ENCODE results near the gene TLE3. TPM values are rescaled to one million over a fixed set of nuclear protein-coding genes. Genes with fewer than 3 reads are reported as not detected.

Gene TLE3
- total and polyA plus RNA-seq, 2 experiments from 2014 or later: 21.2 to 45.9 TPM

DNA sequence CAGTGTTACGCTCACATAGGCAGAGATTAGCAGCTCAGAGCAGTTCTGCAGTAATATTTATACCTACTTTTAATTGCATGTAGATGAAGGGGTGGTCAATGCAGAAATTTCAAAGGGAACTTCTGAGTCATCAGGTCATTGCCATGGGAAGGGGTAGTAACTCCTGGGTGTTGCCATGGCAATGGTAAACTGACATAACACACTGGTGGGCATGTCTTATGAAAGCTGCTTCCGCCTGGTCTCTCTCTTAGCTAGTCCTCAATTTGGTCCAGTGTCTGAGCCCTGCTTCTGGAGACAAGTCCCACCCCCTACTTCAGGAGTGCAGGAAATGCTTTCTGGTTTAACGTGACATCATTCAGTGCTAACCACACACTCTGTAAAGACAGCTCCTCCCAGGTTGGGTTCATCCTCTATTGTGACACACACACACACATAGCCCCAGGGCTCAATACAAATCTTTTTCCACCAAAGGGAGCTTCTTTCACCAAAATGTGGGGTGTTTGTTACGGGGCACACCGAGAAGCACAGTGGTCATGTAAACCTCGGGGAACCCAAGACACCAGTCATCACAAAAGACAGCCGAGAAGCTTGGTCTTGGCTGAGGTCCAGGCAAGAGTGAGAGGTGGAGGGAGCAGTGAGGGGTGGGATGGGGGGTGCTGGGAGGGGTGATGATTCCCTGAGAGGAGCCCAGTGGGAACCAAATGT lies 74.5 kb downstream of the TLE3 start:
- no peak overlapping the region for H3K27ac ChIP-seq
- TF ChIP-seq EZH2phosphoT487 (IDR thresholded peaks at IDR 0.05; ENCODE audit: low read depth, severe bottlenecking, unreplicated experiment) (no peak), EZH2 (IDR thresholded peaks at IDR 0.05; ENCODE audit: borderline replicate concordance) (no peak)
- TF ChIP-seq, protein P1, sequence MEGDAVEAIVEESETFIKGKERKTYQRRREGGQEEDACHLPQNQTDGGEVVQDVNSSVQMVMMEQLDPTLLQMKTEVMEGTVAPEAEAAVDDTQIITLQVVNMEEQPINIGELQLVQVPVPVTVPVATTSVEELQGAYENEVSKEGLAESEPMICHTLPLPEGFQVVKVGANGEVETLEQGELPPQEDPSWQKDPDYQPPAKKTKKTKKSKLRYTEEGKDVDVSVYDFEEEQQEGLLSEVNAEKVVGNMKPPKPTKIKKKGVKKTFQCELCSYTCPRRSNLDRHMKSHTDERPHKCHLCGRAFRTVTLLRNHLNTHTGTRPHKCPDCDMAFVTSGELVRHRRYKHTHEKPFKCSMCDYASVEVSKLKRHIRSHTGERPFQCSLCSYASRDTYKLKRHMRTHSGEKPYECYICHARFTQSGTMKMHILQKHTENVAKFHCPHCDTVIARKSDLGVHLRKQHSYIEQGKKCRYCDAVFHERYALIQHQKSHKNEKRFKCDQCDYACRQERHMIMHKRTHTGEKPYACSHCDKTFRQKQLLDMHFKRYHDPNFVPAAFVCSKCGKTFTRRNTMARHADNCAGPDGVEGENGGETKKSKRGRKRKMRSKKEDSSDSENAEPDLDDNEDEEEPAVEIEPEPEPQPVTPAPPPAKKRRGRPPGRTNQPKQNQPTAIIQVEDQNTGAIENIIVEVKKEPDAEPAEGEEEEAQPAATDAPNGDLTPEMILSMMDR (IDR thresholded peaks at IDR 0.05; ENCODE audit: poor library complexity): no peak
- H3K4me1 ChIP-seq (ENCODE audit: insufficient read depth): peaks cover 9% of the 10 kb centered on the region
- no peaks in the 10 kb centered on the region for H3K27me3 ChIP-seq
- no peak overlapping the region for H3K4me3 ChIP-seq
- H3K9me3 ChIP-seq (ENCODE audit: low read depth): no peaks in the 10 kb centered on the region
- WGBS (ENCODE audit: low lambda C conversion rate, missing lambda C conversion rate): 83% methylated on average over 7 of the region's 7 CpGs
- H3K79me2 ChIP-seq: no peaks in the 10 kb centered on the region
- DNase-seq (ENCODE audit: low spot score): peak; percentile 22
- H3K9me2 ChIP-seq (replicated peaks; ENCODE audit: insufficient read depth): no peaks in the 10 kb centered on the region
- no peaks in the 10 kb centered on the region for H4K20me1 ChIP-seq (ENCODE audit: insufficient read depth, poor library complexity, severe bottlenecking)
- peak overlapping the region; percentile 29 for H3K4me2 ChIP-seq
- H2AFZ ChIP-seq: no peak overlapping the region
- H3K36me3 ChIP-seq (replicated peaks; ENCODE audit: insufficient read depth, low read depth): no peaks in the 10 kb centered on the region

DNA sequence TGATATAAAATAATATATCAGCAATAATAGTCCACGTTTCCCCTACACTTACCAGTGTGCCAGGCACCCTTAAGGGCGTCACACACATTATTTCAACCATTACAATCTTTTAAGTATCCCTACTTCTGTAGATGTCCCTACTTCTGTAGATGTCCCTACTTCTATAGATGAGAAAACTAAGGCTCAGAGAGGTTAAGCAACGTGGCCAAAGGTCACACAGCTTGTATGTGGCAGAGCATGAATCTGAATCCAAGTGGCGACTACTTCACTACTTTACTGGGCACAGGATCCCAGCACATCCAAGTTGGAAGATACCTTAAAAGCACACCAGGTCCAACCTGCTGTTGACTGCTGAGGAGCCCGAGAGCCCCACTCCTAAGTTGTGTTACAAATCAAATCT lies 77.5 kb downstream of the TLE3 start:
- no peaks in the 10 kb centered on the region for H3K27me3 ChIP-seq
- H3K9me2 ChIP-seq (replicated peaks; ENCODE audit: insufficient read depth): no peaks in the 10 kb centered on the region
- no peak for DNase-seq (ENCODE audit: low spot score)
- no peaks in the 10 kb centered on the region for H3K36me3 ChIP-seq (replicated peaks; ENCODE audit: insufficient read depth, low read depth)
- H3K4me3 ChIP-seq: no peak overlapping the region
- H3K4me2 ChIP-seq: no peak overlapping the region
- H3K9me3 ChIP-seq (ENCODE audit: low read depth): no peaks in the 10 kb centered on the region
- no peaks in the 10 kb centered on the region for H3K79me2 ChIP-seq
- WGBS (ENCODE audit: low lambda C conversion rate, missing lambda C conversion rate): 95% methylated on average over 5 of the region's 5 CpGs
- H2AFZ ChIP-seq: no peak overlapping the region
- H3K27ac ChIP-seq: no peak overlapping the region
- TF ChIP-seq, protein P1 (IDR thresholded peaks at IDR 0.05; ENCODE audit: poor library complexity): no peak
- no peak for TF ChIP-seq EZH2phosphoT487 (IDR thresholded peaks at IDR 0.05; ENCODE audit: low read depth, severe bottlenecking, unreplicated experiment)
- H4K20me1 ChIP-seq (ENCODE audit: insufficient read depth, poor library complexity, severe bottlenecking): no peaks in the 10 kb centered on the region
- H3K4me1 ChIP-seq (ENCODE audit: insufficient read depth): peaks cover 9% of the 10 kb centered on the region

DNA sequence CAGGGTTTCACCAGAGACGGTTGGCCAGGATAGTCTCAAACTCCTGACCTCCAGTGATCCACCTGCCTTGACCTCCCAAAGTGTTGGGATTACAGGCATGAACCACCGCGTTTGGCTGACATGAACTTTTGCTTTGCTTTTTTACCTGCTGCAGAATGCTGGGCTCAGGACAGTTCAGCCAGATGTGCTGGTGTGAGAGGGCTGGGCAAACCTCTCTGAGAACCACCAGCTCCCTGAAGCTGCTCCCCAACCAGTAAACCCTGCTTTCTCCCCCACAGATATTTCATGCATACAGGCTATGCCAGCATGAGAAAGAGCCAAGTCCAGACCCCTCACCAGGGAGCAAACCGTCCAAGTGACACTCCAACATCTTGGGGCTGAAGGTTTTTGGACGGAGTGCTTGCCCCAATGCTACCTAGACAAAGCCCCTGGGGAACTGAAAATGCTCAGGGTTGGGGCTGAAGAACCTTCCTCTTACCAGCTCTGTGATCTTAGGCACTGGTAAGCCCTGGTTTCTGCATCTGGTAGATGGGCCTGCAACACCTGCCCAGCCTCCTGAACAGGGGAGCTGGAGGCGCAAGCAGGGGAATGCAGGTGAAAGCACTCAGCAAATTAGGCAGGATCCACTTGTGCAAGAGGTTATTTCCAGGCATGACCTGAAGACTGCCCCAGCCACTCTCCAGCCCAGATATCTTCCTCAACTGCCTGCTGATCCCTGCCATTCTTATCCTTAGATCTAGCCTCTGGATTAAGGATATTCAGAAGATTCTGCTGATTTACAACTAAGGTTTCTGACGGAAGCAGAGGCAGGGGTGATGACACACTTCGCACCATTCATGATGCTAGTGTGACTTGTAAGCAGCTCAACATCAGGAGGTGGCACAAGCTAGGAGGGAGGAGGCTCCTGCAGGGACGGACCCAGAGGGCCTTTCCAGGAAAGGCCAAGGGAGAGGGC lies 78.8 kb downstream of the TLE3 start:
- Histone ChIP-seq H2AFZ (no peak overlapping the region), H3K9me3 (ENCODE audit: low read depth) (no peaks in the 10 kb centered on the region), H3K4me1 (ENCODE audit: insufficient read depth) (peaks cover 7% of the 10 kb centered on the region), H4K20me1 (ENCODE audit: insufficient read depth, poor library complexity, severe bottlenecking) (no peaks in the 10 kb centered on the region), H3K79me2 (no peaks in the 10 kb centered on the region), H3K27me3 (no peaks in the 10 kb centered on the region), H3K27ac (no peak overlapping the region), H3K4me2 (no peak overlapping the region), H3K9me2 (replicated peaks; ENCODE audit: insufficient read depth) (no peaks in the 10 kb centered on the region), H3K4me3 (no peak overlapping the region), H3K36me3 (replicated peaks; ENCODE audit: insufficient read depth, low read depth) (no peaks in the 10 kb centered on the region)
- WGBS (ENCODE audit: low lambda C conversion rate, missing lambda C conversion rate): 90% methylated on average over 9 of the region's 9 CpGs
- TF ChIP-seq EZH2phosphoT487 (IDR thresholded peaks at IDR 0.05; ENCODE audit: low read depth, severe bottlenecking, unreplicated experiment): no peak
- TF ChIP-seq EZH2 (IDR thresholded peaks at IDR 0.05; ENCODE audit: borderline replicate concordance): no peak
- TF ChIP-seq, protein P1 (IDR thresholded peaks at IDR 0.05; ENCODE audit: poor library complexity): no peak
- DNase-seq (ENCODE audit: low spot score): no peak

Measured in hepatocyte (in vitro differentiated cells).